HG02678 (cell line): ENCODE results near the gene MRPL44.
A peak's percentile ranks its signal among the peaks of the same experiment; 100 is the strongest.

Experiments used
- ATAC-seq: cut with Tn5 transposase; IDR thresholded peaks from one replicate; pipeline ENCODE4 v1.9.1; 2021; ENCODE audit warnings: mild to moderate bottlenecking, moderate library complexity; ENCODE audit not compliant: unreplicated experiment

The MRPL44 gene

DNA sequence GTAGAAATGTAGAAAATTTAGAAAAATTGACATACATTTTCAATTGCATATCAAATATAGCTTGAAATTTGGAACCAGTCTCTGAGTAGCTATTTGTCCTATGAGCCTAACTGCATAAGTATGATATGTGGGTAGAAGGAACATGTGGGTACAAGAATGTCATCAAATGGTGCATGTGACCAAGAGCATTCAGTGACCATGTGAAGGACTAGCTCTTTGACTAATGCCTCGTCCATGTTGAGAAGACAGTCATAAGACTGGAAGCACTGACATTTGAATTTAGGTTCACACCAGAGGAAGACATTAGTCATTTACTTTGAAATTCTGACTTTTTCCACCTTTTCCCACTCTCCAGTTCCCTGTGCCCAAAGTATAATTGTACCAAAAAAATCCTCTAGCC, 12.6 kb downstream of the MRPL44 start:
- peak; percentile 18 for ATAC-seq

DNA sequence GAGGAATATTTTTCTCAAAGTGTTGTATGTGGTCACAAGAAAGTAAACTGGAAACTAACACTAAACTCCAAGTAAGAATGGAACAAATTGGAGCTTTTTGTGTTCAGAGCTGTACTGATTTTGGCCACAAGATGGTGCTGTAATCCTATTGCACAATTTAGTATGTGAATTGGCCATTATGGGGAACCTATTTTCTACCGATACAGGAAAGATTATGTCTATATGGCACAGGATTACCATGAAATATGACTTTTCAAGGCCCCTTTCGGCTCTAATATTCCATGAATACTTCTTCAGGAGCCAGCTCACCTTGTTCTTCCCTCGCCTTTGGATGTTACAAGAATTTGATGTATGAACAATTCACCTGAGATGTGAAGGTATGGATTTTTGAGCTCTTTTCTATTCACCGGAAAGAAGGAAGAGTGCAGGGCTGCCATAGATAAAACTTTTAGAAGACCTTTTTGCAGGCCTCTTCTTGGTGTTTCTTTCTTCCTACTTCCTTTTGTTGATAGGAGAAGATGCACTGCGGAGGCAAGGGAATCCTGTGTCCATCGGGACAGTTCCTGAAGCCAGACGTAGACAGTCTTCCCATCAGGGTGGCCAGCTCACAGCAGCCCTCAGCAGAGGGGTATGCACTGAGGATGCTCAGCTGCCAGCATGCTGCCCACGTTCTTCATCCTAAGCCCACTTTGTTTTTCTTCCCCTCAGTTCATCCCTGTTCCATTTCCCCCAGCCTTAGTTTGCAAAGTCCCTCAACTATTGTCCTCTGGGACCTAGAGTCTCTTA, 13.3 kb downstream of the MRPL44 start:
- ATAC-seq, result peak; percentile 76

DNA sequence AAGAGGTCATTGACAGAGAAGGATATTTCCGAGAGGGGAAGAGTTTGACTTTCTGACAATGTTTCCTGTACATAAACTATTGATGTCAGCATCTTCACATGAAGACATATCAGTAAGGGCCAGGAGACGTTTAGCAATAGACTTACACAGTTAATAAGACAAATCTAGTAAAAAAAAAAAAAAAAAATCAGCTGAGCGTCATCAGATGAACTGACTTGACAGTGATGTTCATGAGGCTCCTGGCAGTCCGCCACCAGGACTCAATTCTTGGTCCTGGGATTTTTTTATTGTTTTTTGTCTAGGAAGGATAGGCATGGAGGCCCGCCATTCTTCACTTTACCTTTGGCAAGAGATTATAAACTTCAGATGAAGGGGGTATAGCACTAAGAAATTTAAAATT, 14.5 kb downstream of the MRPL44 start:
- ATAC-seq, result no peak

DNA sequence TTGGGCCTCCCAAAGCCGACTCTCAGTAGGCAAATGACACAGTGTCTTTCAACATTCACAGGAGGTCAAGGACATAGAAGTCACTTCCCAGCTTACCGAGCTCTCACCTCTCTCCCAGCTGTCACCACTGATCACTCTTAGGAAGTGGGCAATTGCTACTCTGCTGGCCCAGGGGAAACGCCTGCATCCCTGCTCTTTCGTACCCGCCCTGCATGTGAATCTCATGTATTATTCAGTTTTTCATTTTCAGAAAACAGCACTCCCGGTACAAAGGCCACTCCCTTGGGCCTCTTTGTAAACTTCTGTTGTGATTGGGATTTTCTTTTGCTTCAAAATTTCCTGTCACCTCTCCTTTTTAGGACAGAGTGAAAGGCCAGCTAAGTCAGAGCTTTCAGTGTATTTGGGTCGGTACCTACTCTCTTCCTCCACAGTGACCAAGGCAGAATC, 15.4 kb downstream of the MRPL44 start:
- no peak for ATAC-seq

DNA sequence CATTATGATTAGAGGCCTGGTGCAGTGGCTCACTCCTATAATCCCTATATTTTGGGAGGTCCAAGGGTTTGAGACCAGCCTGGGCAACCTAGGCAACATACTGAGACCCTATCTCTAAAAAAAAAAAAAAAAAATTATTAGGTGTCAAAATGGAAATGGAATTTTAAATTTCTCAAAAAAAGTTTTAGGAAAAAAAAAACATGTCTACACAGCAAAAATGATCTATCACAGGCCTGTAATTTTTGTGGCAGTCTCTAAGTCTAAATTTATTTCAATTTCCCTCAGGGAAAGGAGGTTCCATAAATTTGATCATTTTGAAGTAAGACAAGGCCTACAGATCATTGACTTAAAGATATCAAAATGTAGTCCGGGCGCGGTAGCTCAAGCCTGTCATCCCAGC, 16.3 kb downstream of the MRPL44 start:
- no peak for ATAC-seq

DNA sequence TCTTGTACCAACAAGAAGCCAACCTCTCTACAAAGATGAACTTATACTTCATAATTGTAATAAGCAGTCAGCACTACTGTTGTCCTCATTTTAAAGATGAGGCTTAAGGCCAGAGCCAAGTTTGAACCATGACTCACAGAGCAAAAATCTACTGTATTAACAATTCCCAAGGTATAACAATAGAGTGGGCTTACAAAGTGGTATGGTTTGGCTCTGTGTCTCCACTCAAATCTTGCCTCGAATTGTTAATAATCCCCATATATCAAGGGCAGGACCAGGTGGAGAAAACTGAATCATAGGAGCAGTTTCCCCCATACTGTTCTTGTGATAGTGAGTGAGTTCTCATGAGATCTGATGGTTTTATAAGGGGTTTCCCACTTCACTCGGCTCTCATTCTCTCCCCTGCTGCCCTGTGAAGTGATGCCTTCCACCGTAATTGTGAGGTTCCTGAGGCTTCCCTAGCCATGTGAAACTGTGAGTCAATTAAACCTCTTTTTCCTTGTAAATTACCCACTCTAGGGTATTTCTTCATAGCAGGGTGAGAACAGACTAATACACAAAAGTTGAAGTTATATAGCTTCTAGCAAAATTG, 19.5 kb downstream of the MRPL44 start:
- no peak for ATAC-seq

DNA sequence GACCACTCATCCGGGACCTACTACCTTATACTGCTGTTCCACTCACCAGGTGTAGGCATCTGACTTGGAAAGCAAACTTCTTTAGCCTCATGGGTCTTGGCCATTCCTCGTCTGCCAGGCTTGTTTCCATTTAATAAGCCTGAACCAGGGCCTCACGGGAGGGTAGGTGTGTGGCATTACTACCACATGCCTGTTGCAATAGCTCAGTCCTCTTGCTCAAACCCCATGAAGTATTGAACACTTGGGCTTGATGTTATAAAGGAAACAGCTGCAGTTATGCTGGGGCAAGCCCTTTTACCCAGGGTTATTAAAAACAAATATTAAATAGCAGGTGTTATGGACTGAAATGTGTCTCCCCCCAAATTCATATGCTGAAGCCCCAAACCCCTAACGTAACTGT, 21.2 kb downstream of the MRPL44 start:
- ATAC-seq, result no peak

DNA sequence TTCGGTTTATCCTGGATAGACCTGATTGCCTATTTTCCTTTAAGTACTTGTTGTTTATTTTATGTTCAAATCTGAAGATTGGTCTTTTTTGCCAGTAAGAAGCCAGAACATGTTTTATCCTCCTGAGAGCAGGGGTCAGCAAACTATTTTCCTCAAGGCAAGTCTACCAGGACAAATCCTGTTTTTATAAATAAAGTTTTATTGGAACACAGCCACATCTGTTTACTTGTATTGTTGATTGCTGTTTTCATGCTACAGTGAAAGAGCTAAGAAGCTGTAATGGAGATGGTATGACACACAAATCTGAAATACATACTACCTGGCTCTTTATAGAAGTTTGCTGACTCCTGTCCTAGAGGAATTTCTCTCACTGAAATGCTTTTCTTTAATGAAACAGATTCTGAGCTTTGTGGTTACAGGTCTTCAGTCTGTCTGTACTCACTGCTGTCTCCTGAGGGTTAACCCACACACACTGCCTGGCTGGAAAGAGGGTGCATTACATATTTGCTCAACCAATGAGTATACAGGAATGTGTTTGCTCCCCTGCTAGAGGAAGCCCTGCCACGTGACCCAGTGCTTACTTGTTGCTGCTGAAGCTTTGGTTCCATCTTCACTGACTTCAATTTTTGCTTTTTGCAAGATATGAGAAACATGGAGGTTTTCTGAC, 22.6 kb downstream of the MRPL44 start:
- no peak for ATAC-seq

DNA sequence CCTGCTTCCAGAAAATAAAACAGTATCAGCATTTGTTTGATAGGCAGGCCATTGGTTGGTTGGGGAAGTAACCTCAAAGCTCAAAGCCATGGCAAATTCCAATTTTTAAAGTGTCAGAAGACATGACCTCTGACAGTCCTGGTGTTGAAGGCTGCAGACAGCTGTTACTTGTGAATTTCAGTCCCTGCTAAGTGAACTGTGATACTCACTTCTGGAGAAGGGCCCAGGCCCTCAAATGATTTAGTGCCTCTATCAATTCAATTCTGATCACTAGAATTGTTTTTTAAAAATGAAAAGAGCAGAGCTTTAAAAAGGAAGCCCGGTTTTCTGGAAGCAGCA, 23.1 kb downstream of the MRPL44 start:
- no peak for ATAC-seq

DNA sequence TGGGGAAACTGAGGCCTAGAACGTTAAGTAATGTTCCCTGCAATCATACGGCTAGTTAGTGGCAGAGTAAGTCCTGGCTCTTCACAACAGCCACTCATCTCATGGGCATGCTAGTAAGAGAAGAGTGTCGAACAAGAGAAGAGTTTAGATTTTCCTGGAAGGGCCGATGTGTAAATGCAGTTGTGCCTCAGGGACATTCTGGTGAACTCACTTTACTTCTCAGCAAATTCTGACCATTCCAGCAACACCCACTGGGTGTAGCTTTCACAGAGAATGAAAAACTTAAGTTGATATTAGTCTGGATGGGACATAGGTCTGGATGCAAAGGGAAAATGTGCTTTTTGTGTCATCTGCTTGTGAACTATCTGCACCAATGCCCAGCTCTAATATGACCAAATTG, 23.5 kb downstream of the MRPL44 start:
- no peak for ATAC-seq

DNA sequence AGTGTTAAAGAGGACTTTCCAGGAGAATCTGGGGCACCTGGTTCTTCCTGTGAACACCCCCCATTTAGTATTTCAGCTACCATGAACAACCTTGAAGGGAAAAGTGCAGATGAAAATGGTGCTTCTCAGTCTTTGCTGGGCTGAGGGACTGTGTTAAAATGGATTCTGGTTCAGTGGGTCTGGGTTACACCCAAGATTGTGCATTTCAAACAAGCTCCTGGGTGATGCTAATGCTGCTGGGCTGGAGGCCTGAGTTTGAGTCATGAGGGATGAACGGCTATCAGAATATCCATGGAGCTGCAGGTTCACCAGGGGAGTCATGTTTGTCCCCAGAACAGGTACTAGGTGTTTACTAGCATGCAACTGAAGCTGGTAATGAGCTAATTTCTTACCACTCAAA, 24.0 kb downstream of the MRPL44 start:
- ATAC-seq, result no peak

DNA sequence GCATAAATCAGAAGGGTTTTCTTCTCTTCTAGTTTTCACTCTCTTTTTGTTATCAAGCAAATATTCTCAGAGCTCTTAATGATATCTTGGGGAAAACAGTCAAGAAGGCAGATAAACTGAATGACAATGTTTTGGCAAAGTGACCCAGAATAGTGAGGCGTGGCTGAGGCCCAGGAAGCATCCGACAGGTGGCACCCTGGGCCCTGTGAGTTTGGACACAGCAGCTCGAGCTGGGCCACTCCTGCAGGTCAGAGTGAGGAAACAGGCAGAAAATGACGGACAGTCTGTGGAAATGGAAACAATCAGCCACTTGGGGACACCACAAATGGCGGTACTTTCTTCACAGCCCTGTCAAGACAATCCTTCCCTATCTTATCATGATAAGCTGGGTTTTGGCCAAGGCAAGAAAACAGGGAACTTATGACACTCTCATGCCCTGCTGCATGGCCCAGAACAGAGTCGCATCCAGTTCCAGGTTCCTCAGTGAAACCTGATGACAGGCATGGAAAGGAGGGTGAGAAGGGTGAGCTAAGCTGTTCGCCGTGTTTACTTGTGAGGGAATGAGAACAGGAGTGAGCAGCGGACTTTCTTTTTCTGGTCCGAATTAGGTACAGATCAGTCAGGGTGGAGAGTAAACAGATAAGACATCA, 32.1 kb downstream of the MRPL44 start:
- no peak for ATAC-seq

DNA sequence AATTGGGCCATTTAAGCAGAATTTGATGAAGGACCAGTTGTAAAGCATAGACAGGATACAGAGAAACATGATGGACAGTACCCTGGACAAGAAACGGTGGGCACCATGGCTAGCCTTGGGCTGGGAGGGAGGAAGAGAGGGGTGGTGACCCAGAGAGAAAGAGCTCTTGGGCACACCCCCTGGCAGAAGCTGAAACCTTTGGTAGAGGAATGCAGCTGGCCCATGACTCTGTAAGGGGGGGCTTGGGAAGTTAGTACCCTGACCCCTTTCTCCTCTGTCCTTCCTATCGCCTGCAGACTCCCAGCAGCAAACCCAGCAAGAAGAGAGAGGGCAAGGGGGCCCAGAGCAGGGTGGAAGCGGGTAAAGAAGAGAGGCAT, 32.6 kb downstream of the MRPL44 start:
- no peak for ATAC-seq

DNA sequence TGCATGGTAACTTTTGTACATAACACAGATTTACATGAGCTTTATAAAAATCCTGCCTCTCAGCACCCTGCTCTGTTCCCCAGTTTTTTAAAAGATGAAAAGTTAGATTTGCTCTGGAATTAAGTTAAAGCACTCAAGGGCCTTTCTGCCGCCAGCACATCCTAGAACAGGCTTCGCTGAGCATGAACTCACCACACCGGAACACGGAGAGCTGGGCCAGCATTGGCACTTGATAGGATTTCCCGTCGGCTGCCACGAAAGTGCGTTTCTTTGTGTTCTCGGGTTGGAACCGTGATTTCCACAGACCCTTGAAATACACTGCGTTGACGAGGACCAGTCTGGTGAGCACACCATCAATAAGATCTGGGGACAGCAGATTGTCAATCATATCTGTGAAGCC, 34.3 kb downstream of the MRPL44 start:
- no peak for ATAC-seq

DNA sequence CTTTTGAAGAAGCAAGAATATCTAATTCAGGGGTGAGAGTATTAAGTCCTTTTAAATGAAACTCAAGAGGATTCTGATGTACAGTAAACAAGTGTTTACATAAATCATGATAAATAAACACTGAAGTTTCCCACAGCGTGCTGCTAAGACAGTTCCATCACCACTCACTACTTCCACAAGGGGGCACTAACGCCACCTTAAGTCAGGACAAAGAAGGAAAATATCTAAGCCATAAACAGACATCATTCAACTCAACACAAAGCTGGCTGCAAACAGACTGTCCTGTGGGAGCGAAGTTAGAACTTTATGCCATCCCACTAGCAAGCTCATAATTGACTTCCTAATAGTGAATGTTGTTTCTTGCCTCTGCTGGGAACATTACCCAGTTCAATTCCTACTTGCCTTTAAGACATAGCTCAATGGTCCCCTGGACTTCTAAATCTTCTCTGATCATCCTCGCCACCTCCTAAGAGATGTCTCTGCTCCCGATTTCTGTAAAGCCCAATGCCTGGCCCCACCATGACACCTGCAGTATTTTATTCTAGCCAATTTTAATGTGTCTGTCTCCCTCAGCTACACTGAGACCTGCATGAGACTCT, 36.5 kb downstream of the MRPL44 start:
- ATAC-seq, result peak; percentile 76

DNA sequence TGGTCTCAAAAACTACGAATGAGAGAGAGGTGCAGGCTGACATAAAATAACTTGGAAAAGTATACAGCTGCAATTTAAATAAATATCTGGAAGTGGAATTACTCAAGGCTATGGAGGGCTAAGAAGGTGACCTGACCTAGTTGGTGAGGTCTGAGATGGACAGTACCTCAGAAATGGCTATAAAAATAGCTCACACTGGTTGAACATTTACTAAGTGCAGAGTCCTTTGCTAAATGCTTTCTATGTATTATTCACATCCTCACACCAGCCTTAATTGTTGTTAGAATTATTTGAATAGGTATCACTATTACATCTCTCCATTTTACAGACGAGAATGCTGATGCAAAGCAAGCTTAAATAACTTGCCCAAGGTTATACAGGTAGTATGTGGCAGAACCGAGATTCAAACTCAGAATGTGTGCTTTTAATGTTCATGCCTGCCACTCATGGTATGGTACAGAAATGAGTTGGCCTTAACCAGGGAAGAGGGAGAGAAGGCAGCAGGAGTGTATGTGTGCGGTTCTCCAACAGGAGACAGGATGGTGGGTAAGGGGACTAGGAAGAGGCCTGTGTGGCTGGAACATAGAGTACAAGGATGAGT, 37.4 kb downstream of the MRPL44 start:
- no peak for ATAC-seq

DNA sequence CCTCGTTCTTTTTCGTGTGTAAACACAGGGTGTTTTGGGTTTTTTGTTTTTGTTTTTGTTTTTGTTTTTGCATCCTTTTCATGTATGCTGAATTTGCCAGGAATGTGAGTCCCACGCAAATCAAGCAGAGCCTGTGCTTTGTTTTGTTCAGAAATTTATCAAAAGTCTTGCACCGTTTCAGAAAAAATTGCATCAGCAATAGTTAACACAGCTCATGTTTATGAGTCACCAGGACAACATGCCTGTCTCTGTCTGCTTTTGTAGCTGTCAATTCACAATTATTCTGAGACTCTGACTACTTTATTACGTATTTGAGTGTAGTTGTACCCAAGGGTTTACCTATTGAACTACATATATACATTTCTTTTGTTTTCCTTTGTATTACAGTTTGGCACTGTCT, 38.3 kb downstream of the MRPL44 start:
- ATAC-seq, result no peak

DNA sequence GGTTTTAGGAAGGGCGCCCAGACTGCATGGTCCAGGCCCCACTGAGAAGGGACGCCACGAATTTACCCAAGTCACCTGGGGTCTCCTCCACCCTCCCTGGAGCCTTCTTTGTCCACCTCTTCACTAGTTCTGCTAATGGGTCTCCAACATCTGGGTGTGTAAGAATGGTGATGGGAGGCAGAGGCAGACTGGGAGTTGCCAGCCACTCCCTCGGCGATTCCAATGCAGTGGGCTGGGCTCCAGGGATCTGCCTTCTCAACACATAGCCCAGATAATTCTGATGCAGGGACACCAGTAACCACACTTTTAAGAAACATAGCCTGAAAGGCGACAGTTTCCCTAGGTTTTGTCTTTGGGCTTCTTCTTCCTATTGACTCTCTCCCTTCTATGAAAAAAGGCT, 39.1 kb downstream of the MRPL44 start:
- ATAC-seq, result no peak

DNA sequence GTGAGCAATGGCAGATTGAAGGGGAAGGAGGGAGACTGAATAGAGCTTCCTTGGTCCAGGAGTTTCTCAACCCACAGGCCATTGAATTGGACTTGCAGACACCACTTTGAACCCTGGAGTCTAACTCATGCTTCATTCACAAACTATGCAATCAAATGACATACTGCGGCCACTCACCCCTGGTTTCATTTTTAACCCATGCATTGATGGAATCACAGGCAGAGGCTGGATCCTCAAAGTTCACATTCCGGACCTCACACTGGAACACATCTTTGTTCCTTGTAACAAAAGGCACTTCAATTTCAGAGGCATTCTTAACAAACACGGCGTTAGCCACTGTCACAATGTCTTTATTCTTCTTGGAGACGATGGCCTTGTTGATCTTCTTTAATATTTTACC, 40.7 kb downstream of the MRPL44 start:
- ATAC-seq, result no peak

DNA sequence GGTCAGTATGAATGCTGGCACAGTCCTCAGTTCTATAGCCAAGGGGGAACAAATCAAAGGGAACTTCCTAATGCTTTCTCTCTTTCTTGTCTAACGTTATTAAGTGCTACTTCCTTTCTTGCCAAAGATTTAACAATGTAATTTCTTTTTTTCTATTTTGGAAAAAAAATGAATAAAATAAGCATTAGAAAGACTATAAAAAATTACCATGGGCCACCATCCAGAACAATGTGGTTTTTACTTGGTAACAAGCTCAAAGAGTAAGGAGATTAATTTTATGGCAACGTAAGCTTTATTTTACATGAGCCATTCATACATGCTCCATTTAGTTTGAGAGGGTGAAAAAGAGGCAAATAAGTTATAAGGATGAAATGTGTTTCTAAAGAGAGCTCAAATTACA, 41.7 kb downstream of the MRPL44 start:
- ATAC-seq, result no peak

DNA sequence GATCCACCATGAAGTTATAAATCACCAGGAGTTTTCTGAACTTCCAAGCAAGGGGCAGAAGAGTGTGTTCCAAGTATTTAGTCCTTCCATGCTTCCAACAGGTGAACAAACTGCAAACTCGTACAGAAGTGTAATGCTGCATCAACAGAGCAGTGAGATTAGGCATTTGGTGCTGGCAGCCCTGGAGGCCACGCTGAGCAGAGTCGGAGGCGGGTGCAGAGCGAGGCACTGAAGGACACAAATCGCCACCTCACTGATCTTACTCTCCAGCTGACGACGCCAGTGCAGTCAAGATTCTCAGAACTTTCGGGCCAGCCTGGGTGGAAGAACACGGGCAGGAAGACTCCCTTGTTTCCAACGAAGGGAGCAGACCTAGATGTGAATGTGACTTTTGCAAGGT, 42.6 kb downstream of the MRPL44 start:
- ATAC-seq, result no peak
